GM12874 (cell line): ENCODE data around the gene ABCC6.

Source experiments
- TF ChIP-seq, protein P1 (sequence below): IDR thresholded peaks from 2 replicates; pipeline ENCODE4 v1.5.1; 2011; ENCODE audit warnings: low read depth, mild to moderate bottlenecking, control low read depth, low read length, moderate library complexity; ENCODE audit not compliant: insufficient read depth

Gene ABCC6

GRCh38 chr16:16178455-16179162 lies 44.7 kb downstream of the ABCC6 start:
- TF ChIP-seq, protein P1, sequence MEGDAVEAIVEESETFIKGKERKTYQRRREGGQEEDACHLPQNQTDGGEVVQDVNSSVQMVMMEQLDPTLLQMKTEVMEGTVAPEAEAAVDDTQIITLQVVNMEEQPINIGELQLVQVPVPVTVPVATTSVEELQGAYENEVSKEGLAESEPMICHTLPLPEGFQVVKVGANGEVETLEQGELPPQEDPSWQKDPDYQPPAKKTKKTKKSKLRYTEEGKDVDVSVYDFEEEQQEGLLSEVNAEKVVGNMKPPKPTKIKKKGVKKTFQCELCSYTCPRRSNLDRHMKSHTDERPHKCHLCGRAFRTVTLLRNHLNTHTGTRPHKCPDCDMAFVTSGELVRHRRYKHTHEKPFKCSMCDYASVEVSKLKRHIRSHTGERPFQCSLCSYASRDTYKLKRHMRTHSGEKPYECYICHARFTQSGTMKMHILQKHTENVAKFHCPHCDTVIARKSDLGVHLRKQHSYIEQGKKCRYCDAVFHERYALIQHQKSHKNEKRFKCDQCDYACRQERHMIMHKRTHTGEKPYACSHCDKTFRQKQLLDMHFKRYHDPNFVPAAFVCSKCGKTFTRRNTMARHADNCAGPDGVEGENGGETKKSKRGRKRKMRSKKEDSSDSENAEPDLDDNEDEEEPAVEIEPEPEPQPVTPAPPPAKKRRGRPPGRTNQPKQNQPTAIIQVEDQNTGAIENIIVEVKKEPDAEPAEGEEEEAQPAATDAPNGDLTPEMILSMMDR: no peak

DNA sequence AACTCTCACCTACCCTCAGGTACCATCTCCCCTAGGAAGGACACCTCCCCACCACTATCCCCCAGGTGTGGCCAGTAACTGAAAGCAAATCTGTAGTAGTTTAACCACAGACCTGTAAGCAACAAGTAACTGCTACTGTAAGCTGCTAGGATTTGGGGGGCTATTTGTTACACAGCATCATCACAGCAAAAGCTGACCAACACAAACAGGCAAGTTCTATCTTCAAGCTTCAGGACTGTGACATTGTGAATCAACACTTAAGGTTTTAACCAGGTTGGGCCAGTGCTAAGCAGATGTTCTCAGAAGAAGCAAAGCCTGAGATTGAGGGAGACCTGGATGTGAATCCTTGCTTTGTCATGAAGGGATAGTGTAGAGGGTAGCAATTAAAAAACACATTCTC lies 47.0 kb downstream of the ABCC6 start:
- TF ChIP-seq, protein P1: no peak

DNA sequence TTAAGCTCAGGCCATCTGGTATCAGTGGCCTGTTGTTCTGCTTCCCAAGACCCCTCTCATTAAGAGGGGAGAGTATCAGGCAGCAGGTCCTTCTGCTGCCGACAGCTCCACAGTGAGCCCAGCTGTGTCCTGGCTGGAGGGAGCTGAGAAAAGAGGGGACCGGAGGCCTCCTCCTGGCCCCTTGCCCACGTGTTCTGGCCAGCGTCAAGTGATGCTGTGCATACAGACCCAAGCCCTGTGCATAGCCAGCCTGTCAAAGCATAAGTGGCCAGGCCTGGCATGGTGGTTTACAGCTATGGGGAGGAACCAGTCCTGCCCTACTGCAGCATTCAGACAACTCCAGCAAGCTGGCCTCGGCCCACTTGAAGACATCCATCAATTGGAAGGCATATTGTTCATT lies 48.0 kb downstream of the ABCC6 start:
- TF ChIP-seq, protein P1: no peak

GRCh38 chr16:16172991-16173390 lies 50.3 kb downstream of the ABCC6 start:
- TF ChIP-seq, protein P1: no peak

DNA sequence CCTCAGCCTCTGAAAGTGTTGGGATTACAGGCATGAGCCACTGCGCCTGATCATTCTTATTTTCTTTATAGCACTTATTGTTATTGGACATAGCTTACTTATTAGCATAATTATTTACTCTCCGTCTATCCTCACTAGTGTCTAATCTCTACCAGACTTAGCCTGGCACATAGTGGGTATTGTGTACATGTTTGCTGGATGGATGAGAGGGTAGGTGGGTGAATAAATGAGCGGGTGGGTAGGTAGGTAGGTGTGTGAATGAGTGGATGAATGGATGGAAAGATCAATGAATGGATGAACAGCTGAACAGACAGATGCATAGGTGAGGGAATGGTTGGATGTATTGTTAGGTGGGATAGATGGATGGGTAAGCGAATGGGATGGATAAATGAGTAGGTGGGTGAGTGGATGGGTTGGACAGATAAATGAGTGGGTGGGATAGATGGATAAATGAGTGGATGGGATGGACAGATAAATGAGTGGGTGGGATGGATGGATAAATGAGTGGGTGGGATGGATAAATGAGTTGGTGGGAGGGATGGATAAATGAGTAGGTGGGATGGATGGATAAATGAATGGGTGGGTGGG lies 51.9 kb downstream of the ABCC6 start:
- TF ChIP-seq, protein P1: no peak

- TF ChIP-seq, protein P1: no peak
These were observed 53.7 kb downstream of the ABCC6 start for GRCh38 chr16:16169615-16170014.

DNA sequence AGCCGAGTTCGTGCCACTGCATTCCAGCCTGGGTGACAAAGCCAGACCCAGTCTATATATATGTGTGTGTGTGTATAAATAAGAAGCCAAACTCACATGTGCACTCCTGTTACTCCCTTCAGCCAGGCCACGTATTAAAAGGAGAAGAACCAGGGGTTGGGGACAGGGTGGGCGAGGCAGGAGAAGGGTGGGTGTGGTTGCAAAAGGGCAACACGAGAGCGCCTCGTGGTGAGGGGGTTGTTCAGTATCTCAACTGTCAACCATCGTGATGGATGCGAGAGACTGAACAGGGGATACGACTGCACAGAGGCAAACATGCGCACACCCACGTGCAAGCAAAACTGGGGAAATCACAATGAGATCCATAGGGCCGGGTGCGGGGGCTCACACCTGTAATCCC lies 54.9 kb downstream of the ABCC6 start:
- TF ChIP-seq, protein P1: no peak
